Stimulated activated CD4-positive, alpha-beta T cell treated with anti-CD3 and anti-CD28 coated beads, Interleukin-4, amount 100 ng/mL, for 24 hours (primary cell): ENCODE results near the gene RBM3.

ENCODE experiments used
- DNase-seq: peaks from one replicate; pipeline ENCODE4 v3.0.0-alpha.2; 2020

Gene RBM3

DNA sequence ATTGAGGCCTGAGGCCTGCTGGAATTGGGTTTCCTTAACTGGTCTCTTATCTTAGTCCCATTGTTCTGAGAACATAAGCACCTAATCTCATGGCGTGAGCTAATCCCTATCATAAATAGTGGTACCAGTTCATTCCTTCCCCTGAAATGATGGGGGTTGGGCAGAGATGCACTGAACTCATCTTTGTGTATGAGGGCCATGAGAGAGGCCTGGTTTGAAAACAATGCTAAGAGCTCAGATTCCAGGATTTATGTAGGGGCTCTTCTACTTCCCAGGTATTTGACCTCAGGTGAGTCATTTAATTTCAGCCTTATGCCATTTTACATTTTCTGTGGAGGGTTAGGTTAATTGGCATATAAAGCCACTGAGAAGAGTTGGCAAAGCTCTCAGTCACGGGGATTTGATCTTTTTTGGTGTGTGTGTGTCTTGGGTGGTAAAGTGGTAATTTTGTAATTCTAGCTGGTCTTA, 4.4 kb downstream of the RBM3 start:
- no peak for DNase-seq

GRCh38 chrX:48579259-48579658, 5.0 kb downstream of the RBM3 start:
- no peak for DNase-seq

- no peak for DNase-seq
These were observed 6.4 kb downstream of the RBM3 start for GRCh38 chrX:48580662-48581061.

DNA sequence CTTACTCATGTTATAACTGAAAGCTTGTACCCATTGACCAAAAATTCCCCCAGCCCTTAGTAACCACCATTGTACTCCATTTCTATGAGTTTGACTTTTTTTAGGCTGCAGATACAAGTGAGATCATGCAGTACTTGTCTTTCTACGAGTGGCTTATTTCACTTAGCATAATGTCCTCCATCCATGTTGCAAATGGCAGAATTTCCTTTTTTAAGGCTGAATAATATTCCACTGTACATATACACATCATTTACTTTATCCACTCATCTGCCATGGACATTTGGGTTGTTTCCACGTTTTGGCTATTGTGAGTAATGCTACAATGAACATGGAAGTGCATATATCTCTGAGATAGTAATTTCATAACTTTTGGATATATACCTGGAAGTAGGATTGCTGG, 10.4 kb downstream of the RBM3 start:
- no peak for DNase-seq

DNA sequence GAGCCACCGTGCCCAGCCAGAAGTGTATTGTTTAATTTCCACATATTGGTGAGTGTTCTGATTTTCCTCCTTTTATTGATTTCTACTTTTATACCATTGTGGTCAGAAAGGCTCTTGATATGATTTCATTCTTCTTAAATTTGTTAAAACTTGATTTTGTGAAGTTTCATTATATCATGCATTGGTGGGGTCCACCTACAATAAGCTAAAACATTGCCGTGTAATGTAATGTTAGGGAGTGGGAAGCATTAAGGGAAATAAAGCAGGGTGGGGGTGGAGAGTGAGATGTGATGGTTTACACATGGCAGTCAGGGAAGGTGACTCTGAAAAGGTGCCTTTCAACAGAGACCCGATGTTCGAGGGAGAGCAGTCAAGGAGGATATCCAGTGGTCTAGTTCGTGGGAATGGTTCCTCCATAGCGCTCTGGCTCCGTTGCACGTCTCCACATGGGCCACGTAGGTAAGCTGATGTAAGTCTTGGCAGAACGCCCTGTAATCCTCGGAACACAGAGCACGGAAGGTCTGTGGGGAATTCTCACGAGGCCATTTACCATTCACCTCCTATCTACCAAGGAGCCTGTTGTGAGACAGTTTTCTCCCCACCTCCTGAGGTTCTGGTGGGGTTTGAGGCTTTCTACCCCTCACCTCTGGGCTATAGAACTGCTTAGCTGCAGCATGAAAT, 15.3 kb downstream of the RBM3 start:
- no peak for DNase-seq

- no peak for DNase-seq
These were observed 16.2 kb downstream of the RBM3 start for GRCh38 chrX:48590203-48591103.

DNA sequence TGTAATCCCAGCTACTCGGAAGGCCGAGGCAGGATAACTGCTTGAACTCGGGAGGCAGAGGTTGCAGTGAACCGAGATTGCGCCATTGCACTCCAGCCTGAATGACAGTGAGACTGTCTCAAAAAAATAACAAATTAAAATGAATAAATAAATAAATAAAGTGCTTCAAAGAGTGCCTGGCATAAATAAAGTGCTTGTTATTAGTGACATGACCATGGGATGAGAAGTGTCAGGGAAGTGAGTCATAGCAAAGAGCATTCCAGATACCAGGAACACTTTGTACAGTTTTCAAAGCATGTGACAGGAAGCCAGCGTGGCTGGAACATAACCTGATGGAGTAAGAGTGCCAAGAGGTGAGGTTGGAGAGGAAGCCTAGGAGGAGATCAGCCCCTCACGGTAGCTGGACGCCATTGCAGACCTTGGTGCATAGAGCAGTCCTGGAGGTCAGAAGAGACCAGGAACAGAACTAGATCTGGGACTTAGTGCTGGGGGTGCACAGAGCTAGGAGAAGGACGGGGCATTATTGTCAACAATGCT, 17.0 kb downstream of the RBM3 start:
- DNase-seq: no peak

- DNase-seq: no peak
These were observed 18.7 kb downstream of the RBM3 start for GRCh38 chrX:48592971-48593370.

GRCh38 chrX:48595929-48596328, 21.6 kb downstream of the RBM3 start:
- no peak for DNase-seq

- peak; percentile 88 for DNase-seq
These were observed 23.3 kb downstream of the RBM3 start, which contains the start of gene WDR13 for GRCh38 chrX:48597353-48598264. WDR13 (plus strand) TSS chrX:48597492; CDS start chrX:48597997, 505 bp downstream.

DNA sequence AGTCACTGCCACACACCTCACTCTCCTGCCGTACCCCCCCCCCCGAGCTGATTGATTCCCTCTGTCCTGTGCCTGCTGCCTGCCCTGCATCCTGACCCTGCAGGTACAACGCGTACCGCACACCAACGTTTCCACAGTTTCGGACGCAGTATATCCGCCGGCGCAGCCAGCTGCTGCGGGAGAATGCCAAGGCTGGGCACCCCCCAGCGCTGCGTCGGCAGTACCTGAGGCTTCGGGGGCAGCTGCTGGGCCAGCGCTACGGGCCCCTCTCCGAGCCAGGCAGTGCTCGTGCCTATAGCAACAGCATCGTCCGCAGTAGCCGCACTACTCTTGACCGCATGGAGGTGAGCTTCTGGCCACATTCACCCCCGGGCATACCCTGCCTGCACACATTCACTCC, 24.3 kb downstream of the RBM3 start:
- no peak for DNase-seq

DNA sequence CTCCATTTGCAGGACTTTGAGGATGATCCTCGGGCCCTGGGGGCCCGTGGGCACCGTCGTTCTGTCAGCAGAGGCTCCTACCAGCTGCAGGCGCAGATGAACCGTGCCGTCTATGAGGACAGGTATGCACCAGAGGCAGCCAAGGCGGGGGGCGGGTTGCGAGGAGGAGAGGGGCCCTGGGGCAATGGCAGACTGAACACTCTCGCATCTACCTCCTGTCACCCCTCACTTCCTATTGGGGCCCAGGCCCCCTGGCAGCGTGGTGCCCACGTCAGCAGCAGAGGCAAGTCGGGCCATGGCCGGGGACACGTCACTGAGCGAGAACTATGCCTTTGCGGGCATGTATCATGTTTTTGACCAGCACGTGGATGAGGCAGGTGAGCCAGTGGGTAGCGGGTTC, 25.1 kb downstream of the RBM3 start:
- DNase-seq: no peak

- DNase-seq: no peak
These were observed 25.9 kb downstream of the RBM3 start for GRCh38 chrX:48600226-48600625.

DNA sequence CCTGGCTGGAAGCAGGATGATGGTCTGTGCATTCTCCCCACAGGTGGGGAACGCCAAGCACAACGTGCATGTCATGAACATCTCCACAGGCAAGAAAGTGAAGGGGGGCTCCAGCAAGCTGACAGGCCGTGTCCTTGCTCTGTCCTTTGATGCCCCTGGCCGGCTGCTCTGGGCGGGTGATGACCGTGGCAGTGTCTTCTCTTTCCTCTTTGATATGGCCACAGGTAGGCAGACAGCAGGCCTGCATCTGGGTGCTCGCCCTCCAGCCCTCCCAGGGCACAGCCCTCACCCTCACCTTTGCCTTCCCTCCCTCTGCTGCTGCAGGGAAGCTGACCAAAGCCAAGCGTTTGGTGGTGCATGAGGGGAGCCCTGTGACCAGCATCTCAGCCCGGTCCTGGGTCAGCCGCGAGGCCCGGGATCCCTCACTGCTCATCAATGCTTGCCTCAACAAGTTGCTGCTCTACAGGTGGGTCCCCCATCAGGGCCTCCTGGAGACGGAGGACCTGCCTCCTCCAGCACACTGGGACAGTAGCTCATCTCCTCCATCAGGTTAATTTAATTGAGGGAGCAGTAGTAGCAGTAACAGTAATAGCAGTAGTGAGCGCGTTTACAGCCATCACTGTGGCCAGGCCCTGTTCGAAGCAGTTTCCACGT, 27.6 kb downstream of the RBM3 start:
- no peak for DNase-seq

DNA sequence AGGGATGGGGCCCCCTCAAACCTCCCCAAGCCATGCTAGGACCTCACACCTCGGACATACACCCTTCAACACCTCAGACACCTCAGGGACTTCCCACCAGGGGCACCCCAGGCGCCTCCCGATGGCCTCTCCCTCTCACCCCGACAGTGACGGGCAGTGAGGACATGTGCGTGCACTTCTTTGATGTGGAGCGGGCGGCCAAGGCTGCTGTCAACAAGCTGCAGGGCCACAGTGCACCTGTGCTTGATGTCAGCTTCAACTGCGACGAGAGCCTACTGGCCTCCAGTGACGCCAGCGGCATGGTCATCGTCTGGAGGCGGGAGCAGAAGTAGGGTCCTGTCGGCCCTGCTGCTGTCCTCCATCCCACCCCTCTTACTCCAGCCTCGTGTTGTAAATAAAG, 30.4 kb downstream of the RBM3 start:
- DNase-seq: no peak

- no peak for DNase-seq
These were observed 31.8 kb downstream of the RBM3 start for GRCh38 chrX:48606091-48606490.

- DNase-seq: no peak
These were observed 37.4 kb downstream of the RBM3 start for GRCh38 chrX:48611703-48612102.

GRCh38 chrX:48613502-48614160, 39.3 kb downstream of the RBM3 start:
- DNase-seq: no peak

DNA sequence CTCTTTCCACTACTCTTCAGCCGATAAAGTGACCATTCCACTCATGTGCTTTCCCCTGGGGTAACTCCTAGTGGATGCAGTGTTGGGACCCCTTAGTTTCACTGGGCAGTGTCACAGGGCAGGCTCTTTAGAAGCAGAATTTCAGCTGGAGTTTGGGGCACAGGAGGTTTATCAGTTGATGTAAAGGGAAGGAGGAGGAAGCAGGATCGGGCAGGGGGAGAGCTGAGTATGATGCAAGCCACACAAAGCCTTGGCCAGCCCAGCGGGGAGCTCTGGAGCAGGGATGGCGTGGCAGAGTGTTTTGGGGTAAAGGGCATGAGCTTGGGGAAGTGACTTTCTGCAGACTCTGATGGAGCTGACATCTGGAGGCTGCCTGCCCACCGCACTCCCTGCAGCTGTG, 42.3 kb downstream of the RBM3 start:
- no peak for DNase-seq

- no peak for DNase-seq
These were observed 43.5 kb downstream of the RBM3 start for GRCh38 chrX:48617542-48618340.
